Activated B cell treated with CpG ODN at 0.5 μM for 24 hours (primary cell): ENCODE data around the gene RBM26. TPM values are rescaled to one million over a fixed set of nuclear protein-coding genes. Genes with fewer than 3 reads are reported as not detected.
"Not testable (repeated sequence)": the region's sequence is repeated elsewhere in the genome, so short reads cannot be mapped to it uniquely, and the experiment has no call there.

Source experiments
- ATAC-seq: fragments of 200-7000 bp; cut with Tn5 transposase; one replicate; pipeline ENCODE4 v1.10.0; 2021; ENCODE audit warnings: low read depth, mild to moderate bottlenecking, moderate library complexity
- CTCF ChIA-PET: fragments of 350-600 bp; sonication (Branson Sonifier 250); formaldehyde crosslinking; loops from one replicate; lab custom pipeline; 2021; ENCODE audit warnings: antibody characterized with exemption; lab: Charles Lee
- POLR2A ChIA-PET: fragments of 350-600 bp; sonication (Branson Sonifier 250); formaldehyde crosslinking; loops from one replicate; lab custom pipeline; 2021; ENCODE audit warnings: antibody characterized with exemption; lab: Charles Lee
- DNase-seq: peaks from one replicate; pipeline ENCODE4 v3.0.0; 2022
- H3K27ac Mint-ChIP-seq: one replicate; pipeline ENCODE4 v1.8.0; 2020; ENCODE audit warnings: mixed read lengths
- H3K27me3 Mint-ChIP-seq: one replicate; pipeline ENCODE4 v1.8.0; 2021; ENCODE audit warnings: mixed read lengths
- H3K36me3 Mint-ChIP-seq: one replicate; pipeline ENCODE4 v1.8.0; 2021; ENCODE audit warnings: low read depth, mixed read lengths
- H3K4me1 Mint-ChIP-seq: one replicate; pipeline ENCODE4 v1.8.0; 2021; ENCODE audit warnings: mixed read lengths
- H3K4me3 Mint-ChIP-seq: one replicate; pipeline ENCODE4 v1.8.0; 2020; ENCODE audit warnings: mild to moderate bottlenecking, mixed read lengths
- H3K9me3 Mint-ChIP-seq: one replicate; pipeline ENCODE4 v1.8.0; 2020; ENCODE audit warnings: mixed read lengths
- CTCF ChIP-seq: fragments of 200-600 bp; IDR thresholded peaks from one replicate; pipeline ENCODE4 v1.8.0; 2022; ENCODE audit warnings: antibody characterized with exemption, mild to moderate bottlenecking
- intact Hi-C: fragments of 100-400 bp; cut with micrococcal nuclease; formaldehyde crosslinking; loops from one replicate; pipeline ENCODE4 v1.15.1; 2024
- total RNA-seq: library from RNA; stranded (reverse); gene quantifications from 2 replicates; pipeline ENCODE4 v1.2.3, GENCODE V29; 2022

RBM26 gene
- total RNA-seq, 1 donor from 2014 or later, result 92.9 TPM

- no peak for TF ChIP-seq CTCF
- DNase-seq (no peak), ATAC-seq (no peak)
- intact Hi-C loops, result no loop called here
- Mint-ChIP-seq H3K27me3 (peaks cover 4% of the 10 kb centered on the region), H3K9me3 (no peaks in the 10 kb centered on the region), H3K27ac (no peak overlapping the region), H3K36me3 (no peaks in the 10 kb centered on the region), H3K4me3 (no peak overlapping the region), H3K4me1 (no peaks in the 10 kb centered on the region)
- CTCF ChIA-PET, result no interaction called here
- POLR2A ChIA-PET, result no interaction called here
Measured at GRCh38 chr13:79281339-79281747, 124.7 kb downstream of the RBM26 start.

- POLR2A ChIA-PET, DNase-seq, H3K27ac Mint-ChIP-seq, CTCF ChIA-PET, H3K36me3 Mint-ChIP-seq, H3K4me1 Mint-ChIP-seq, H3K9me3 Mint-ChIP-seq, ATAC-seq, intact Hi-C loops, H3K4me3 Mint-ChIP-seq: not testable (repeated sequence)
- peaks cover 10% of the 10 kb centered on the region for H3K27me3 Mint-ChIP-seq
Measured at GRCh38 chr13:79279735-79280134, 126.3 kb downstream of the RBM26 start.

- ATAC-seq (no peak), DNase-seq (no peak)
- Mint-ChIP-seq H3K4me1 (no peaks in the 10 kb centered on the region), H3K27me3 (peaks cover 9% of the 10 kb centered on the region), H3K27ac (no peak overlapping the region), H3K36me3 (no peaks in the 10 kb centered on the region), H3K9me3 (peaks cover 2% of the 10 kb centered on the region), H3K4me3 (no peak overlapping the region)
- POLR2A ChIA-PET, result no interaction called here
- TF ChIP-seq CTCF, result no peak
- intact Hi-C loops, result no loop called here
- CTCF ChIA-PET, result no interaction called here
Measured at GRCh38 chr13:79273045-79273444, 133.0 kb downstream of the RBM26 start.

- intact Hi-C loops, result no loop called here
- no peak for TF ChIP-seq CTCF
- no peak for ATAC-seq
- ChIA-PET POLR2A (no interaction called here), CTCF (no interaction called here)
- no peak for DNase-seq
- no peak overlapping the region for H3K27ac Mint-ChIP-seq
- peaks cover 2% of the 10 kb centered on the region for H3K9me3 Mint-ChIP-seq
- no peak overlapping the region for H3K4me3 Mint-ChIP-seq
- no peaks in the 10 kb centered on the region for H3K4me1 Mint-ChIP-seq
- peaks cover 11% of the 10 kb centered on the region for H3K27me3 Mint-ChIP-seq
- no peaks in the 10 kb centered on the region for H3K36me3 Mint-ChIP-seq
Measured at GRCh38 chr13:79271616-79272015, 134.4 kb downstream of the RBM26 start.

- TF ChIP-seq CTCF, result no peak
- POLR2A ChIA-PET, result no interaction called here
Measured at GRCh38 chr13:79270859-79271258, 135.2 kb downstream of the RBM26 start.

More at GRCh38 chr13:79270859-79271258, 135.2 kb downstream of the RBM26 start:
- H3K4me3 Mint-ChIP-seq, result no peak overlapping the region
- no peaks in the 10 kb centered on the region for H3K4me1 Mint-ChIP-seq
- CTCF ChIA-PET, result no interaction called here
- H3K9me3 Mint-ChIP-seq, result peaks cover 2% of the 10 kb centered on the region
- ATAC-seq (no peak), DNase-seq (no peak)
- H3K36me3 Mint-ChIP-seq, result no peaks in the 10 kb centered on the region
- H3K27ac Mint-ChIP-seq, result no peak overlapping the region
- intact Hi-C loops, result no loop called here
- H3K27me3 Mint-ChIP-seq, result peaks cover 11% of the 10 kb centered on the region

Other genes with a start within 250 kb of the RBM26 start
- 2.8 and 3.8 TPM in 2 replicates for gene NDFIP2, start 74.9 kb upstream of the RBM26 start, total RNA-seq